Measurements from ENCODE around the gene C2orf68.

C2orf68 gene

GRCh38 chr2:85597241-85597640 is 14.6 kb downstream of the C2orf68 start:
- no peak for TF ChIP-seq TAF1 (IDR thresholded peaks at IDR 0.05; ENCODE audit: borderline replicate concordance, insufficient read depth, low read length)
- TF ChIP-seq REST (IDR thresholded peaks at IDR 0.05; ENCODE audit: insufficient read depth in 1 of 2, low read depth in 2 of 2, low read length in 2 of 2), result no peak
- TF ChIP-seq POLR2AphosphoS5 (IDR thresholded peaks at IDR 0.05; ENCODE audit: low read depth, low read length), result no peak
- no peak for TF ChIP-seq SIN3A (IDR thresholded peaks at IDR 0.05; ENCODE audit: borderline replicate concordance, insufficient read depth, low read length)
- no peak for TF ChIP-seq FOXP2 (optimal IDR thresholded peaks at IDR 0.05; ENCODE audit: borderline replicate concordance, extremely low read depth, extremely low read length, insufficient read depth)

DNA sequence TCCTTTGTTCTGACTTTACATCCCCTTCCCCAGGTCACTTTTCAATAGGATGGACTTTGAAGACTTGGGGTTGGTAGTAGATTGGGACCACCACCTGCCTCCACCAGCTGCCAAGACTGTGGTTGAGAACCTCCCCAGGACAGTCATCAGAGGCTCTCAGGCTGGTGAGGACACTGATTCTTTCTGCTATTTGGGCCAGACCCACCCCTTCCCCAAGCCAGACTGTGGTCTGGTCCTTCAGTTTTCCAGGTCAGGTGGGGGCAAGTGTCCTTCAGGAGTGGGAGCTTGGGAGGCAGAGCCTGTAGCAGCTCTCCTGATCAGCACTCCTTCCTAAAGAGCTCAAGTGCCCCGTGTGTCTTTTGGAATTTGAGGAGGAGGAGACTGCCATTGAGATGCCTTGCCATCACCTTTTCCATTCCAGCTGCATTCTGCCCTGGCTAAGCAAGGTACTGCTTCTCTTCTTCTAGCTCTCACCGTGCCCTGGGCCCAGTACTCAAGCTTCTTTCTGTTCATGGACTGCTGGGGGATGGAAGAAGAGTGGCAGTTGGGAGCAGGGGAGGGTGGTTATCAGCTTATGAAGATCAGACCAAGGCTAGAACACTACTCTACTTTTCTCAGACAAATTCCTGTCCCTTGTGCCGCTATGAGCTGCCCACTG is 15.3 kb downstream of the C2orf68 start:
- TF ChIP-seq TAF1 (IDR thresholded peaks at IDR 0.05; ENCODE audit: borderline replicate concordance, insufficient read depth, low read length) (no peak), SIN3A (IDR thresholded peaks at IDR 0.05; ENCODE audit: borderline replicate concordance, insufficient read depth, low read length) (no peak), REST (IDR thresholded peaks at IDR 0.05; ENCODE audit: insufficient read depth in 1 of 2, low read depth in 2 of 2, low read length in 2 of 2) (no peak), FOXP2 (optimal IDR thresholded peaks at IDR 0.05; ENCODE audit: borderline replicate concordance, extremely low read depth, extremely low read length, insufficient read depth) (no peak), POLR2AphosphoS5 (IDR thresholded peaks at IDR 0.05; ENCODE audit: low read depth, low read length) (no peak)

DNA sequence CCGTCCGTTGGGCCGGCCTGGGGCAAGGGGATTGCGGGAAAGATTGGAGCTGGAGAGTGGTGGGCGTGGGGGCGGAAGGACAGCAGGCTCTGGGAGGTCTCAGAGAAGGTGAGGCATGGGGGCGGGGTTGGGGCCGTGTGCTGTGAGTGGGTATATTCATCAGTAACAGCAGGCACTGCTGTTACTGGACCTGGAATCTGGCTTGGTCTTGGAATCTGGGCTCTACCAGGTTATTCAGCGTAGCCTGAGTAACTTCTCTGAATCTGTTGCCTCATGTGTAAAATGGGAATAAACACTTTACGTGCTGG is 15.9 kb downstream of the C2orf68 start:
- no peak for TF ChIP-seq TAF1 (IDR thresholded peaks at IDR 0.05; ENCODE audit: borderline replicate concordance, insufficient read depth, low read length)
- no peak for TF ChIP-seq SIN3A (IDR thresholded peaks at IDR 0.05; ENCODE audit: borderline replicate concordance, insufficient read depth, low read length)
- no peak for TF ChIP-seq POLR2AphosphoS5 (IDR thresholded peaks at IDR 0.05; ENCODE audit: low read depth, low read length)
- TF ChIP-seq REST (IDR thresholded peaks at IDR 0.05; ENCODE audit: insufficient read depth in 1 of 2, low read depth in 2 of 2, low read length in 2 of 2), result no peak
- TF ChIP-seq FOXP2 (optimal IDR thresholded peaks at IDR 0.05; ENCODE audit: borderline replicate concordance, extremely low read depth, extremely low read length, insufficient read depth), result no peak

DNA sequence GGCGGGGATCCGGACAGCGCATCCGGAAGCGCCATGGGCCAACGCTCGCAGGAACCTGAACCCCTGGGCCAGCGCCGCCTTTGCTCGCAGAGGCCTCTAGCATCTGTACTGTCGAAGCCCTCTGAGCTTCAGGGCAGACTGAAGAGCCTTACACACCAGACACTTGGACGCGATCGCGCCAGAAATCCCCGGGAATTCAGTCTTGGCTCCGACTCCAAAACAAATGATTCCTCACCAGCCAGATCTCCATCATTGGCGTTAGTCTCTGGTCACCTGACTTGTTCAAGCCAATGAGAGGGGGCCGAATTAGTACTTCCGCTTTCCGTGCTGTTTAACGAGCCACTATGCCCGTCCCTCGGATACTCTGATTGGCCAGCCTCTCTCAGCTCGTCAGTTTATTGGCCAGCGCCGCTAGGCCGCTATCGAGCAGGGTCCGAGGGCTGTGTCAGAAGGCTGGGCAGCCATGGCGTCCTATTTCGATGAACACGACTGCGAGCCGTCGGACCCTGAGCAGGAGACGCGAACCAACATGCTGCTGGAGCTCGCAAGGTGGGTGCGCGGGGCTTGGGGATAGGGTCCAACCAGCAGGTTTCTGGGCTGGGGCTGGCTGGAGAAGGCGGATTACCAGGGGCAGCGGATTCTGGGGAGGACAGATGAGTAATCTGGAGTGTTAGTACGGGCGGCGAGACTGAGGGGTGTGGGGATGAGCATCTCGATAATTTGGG is 16.4 kb downstream of the C2orf68 start, which contains the start of gene RNF181:
Gene RNF181, plus strand, starts transcription at position 445 of the 725 bp plus-strand sequence. Its CDS starts 19 bp downstream, at position 464.
- TF ChIP-seq FOXP2 (optimal IDR thresholded peaks at IDR 0.05; ENCODE audit: borderline replicate concordance, extremely low read depth, extremely low read length, insufficient read depth) (no peak), REST (IDR thresholded peaks at IDR 0.05; ENCODE audit: insufficient read depth in 1 of 2, low read depth in 2 of 2, low read length in 2 of 2) (peak in 1 of 2 experiments; percentile 25; a peak in 1 of 4 replicates), TAF1 (IDR thresholded peaks at IDR 0.05; ENCODE audit: borderline replicate concordance, insufficient read depth, low read length) (peak; percentile 71; the same call in 1 of the 2 replicates), SIN3A (IDR thresholded peaks at IDR 0.05; ENCODE audit: borderline replicate concordance, insufficient read depth, low read length) (peak; percentile 16; the same call in 1 of the 2 replicates), POLR2AphosphoS5 (IDR thresholded peaks at IDR 0.05; ENCODE audit: low read depth, low read length) (peak; percentile 88)

All from PFSK-1 (cell line).